Activated naive CD8-positive, alpha-beta T cell treated with anti-CD3 and anti-CD28 coated beads, Interleukin-2, amount 50 U/mL, for 24 hours (primary cell): ENCODE measurements around the gene NANOS3.
A peak's percentile ranks its signal among the peaks of the same experiment; 100 is the strongest.

Source experiments
- ATAC-seq: fragments of 150-1000 bp; cut with Tn5 transposase; one replicate; pipeline ENCODE4 v1.10.0; 2021
- DNase-seq: peaks from one replicate; pipeline ENCODE4 v3.0.0; 2021
- H3K27ac Mint-ChIP-seq: one replicate; pipeline ENCODE4 v1.8.0; 2021; ENCODE audit warnings: mild to moderate bottlenecking, mixed read lengths
- H3K27me3 Mint-ChIP-seq: one replicate; pipeline ENCODE4 v1.8.0; 2021; ENCODE audit warnings: mixed read lengths
- H3K36me3 Mint-ChIP-seq: one replicate; pipeline ENCODE4 v1.8.0; 2021; ENCODE audit warnings: low read depth, mixed read lengths
- H3K4me1 Mint-ChIP-seq: one replicate; pipeline ENCODE4 v1.8.0; 2021; ENCODE audit warnings: mixed read lengths
- H3K4me3 Mint-ChIP-seq: one replicate; pipeline ENCODE4 v1.8.0; 2021; ENCODE audit warnings: mild to moderate bottlenecking, moderate library complexity, mixed read lengths
- H3K9me3 Mint-ChIP-seq: one replicate; pipeline ENCODE4 v1.8.0; 2021; ENCODE audit warnings: mixed read lengths

NANOS3 gene

DNA sequence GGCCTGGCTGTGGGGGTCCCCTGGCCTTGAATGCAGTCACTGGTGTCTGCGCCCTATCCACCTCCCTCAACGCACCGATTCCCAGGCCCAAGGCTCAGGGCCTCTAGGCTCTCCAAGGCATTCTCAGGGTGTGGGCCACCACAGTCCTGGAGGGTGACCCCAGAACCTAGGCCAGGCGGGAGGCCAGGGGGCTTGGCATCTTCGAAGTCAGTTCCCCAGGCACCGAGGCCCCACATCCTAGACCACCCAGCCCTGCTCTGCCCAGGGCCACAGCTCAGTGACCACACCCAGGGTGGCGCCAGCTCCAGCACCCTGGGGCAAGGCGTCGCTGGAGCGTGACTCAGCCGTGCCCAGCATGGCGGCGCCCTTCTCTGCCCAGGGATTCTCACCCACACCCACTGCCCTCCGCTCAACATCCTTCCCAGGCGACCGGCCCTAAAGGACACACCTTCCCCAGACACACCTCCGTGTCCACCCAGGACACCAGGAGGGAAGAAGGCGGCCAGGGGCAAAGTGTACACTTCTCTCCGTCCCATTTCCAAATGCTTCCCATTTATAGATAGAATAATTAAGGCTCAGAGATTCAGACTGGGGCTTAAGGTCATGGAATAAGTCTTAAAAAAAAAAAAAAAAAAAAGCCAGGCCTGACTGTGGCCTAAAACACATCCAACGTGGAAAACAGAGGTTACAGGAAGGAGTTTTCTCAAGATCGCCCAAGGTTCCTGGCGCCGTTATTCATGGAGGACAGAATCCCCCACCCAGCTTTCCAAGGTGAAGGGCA is 36.4 kb upstream of the NANOS3 start:
- Mint-ChIP-seq H3K27ac (peak overlapping the region; percentile 97), H3K4me1 (peaks cover 66% of the 10 kb centered on the region), H3K4me3 (peak overlapping the region; percentile 96), H3K9me3 (no peaks in the 10 kb centered on the region), H3K27me3 (no peaks in the 10 kb centered on the region), H3K36me3 (peaks cover 44% of the 10 kb centered on the region)
- DNase-seq (peak; percentile 62), ATAC-seq (peak; percentile 10)

- H3K27me3 Mint-ChIP-seq, result no peaks in the 10 kb centered on the region
- peaks cover 66% of the 10 kb centered on the region for H3K4me1 Mint-ChIP-seq
- no peaks in the 10 kb centered on the region for H3K9me3 Mint-ChIP-seq
- H3K27ac Mint-ChIP-seq, result peak overlapping the region; percentile 97
- peak overlapping the region; percentile 96 for H3K4me3 Mint-ChIP-seq
- DNase-seq (peak; percentile 53), ATAC-seq (no peak)
- peaks cover 40% of the 10 kb centered on the region for H3K36me3 Mint-ChIP-seq
Observed at GRCh38 chr19:13841086-13841961, 35.6 kb upstream of the NANOS3 start.

- no peak for ATAC-seq
- Mint-ChIP-seq H3K4me3 (peak overlapping the region; percentile 96), H3K9me3 (no peaks in the 10 kb centered on the region), H3K4me1 (peaks cover 66% of the 10 kb centered on the region), H3K27ac (peak overlapping the region; percentile 97), H3K36me3 (peaks cover 43% of the 10 kb centered on the region), H3K27me3 (peaks cover 3% of the 10 kb centered on the region)
- no peak for DNase-seq
Observed at GRCh38 chr19:13841962-13842290, 35.0 kb upstream of the NANOS3 start.

GRCh38 chr19:13842291-13843103 is 34.4 kb upstream of the NANOS3 start:
- no peak for ATAC-seq
- peak overlapping the region; percentile 97 for H3K27ac Mint-ChIP-seq
- DNase-seq, result peak; percentile 81
- H3K9me3 Mint-ChIP-seq, result no peaks in the 10 kb centered on the region
- peaks cover 3% of the 10 kb centered on the region for H3K27me3 Mint-ChIP-seq
- peaks cover 38% of the 10 kb centered on the region for H3K36me3 Mint-ChIP-seq
- peaks cover 65% of the 10 kb centered on the region for H3K4me1 Mint-ChIP-seq
- peak overlapping the region; percentile 96 for H3K4me3 Mint-ChIP-seq

- DNase-seq, result no peak
- peaks cover 63% of the 10 kb centered on the region for H3K4me1 Mint-ChIP-seq
- H3K27ac Mint-ChIP-seq, result peak overlapping the region; percentile 91
- H3K9me3 Mint-ChIP-seq, result no peaks in the 10 kb centered on the region
- H3K36me3 Mint-ChIP-seq, result peaks cover 34% of the 10 kb centered on the region
- peaks cover 3% of the 10 kb centered on the region for H3K27me3 Mint-ChIP-seq
- H3K4me3 Mint-ChIP-seq, result peak overlapping the region; percentile 96
- no peak for ATAC-seq
Observed at GRCh38 chr19:13843104-13843921, 33.6 kb upstream of the NANOS3 start.

GRCh38 chr19:13844130-13844631 is 32.8 kb upstream of the NANOS3 start:
- peak overlapping the region; percentile 96 for H3K4me3 Mint-ChIP-seq
- no peak for DNase-seq
- H3K9me3 Mint-ChIP-seq, result no peaks in the 10 kb centered on the region
- H3K27me3 Mint-ChIP-seq, result peaks cover 3% of the 10 kb centered on the region
- peaks cover 26% of the 10 kb centered on the region for H3K36me3 Mint-ChIP-seq
- peak overlapping the region; percentile 91 for H3K27ac Mint-ChIP-seq
- no peak for ATAC-seq
- H3K4me1 Mint-ChIP-seq, result peaks cover 65% of the 10 kb centered on the region

GRCh38 chr19:13846557-13847406 is 30.2 kb upstream of the NANOS3 start:
- ATAC-seq (peak; percentile 69), DNase-seq (peak; percentile 99)
- H3K27ac Mint-ChIP-seq, result peak overlapping the region; percentile 100
- peaks cover 5% of the 10 kb centered on the region for H3K36me3 Mint-ChIP-seq
- peaks cover 3% of the 10 kb centered on the region for H3K27me3 Mint-ChIP-seq
- H3K4me3 Mint-ChIP-seq, result peak overlapping the region; percentile 80
- peaks cover 75% of the 10 kb centered on the region for H3K4me1 Mint-ChIP-seq
- no peaks in the 10 kb centered on the region for H3K9me3 Mint-ChIP-seq

GRCh38 chr19:13847407-13848339 is 29.3 kb upstream of the NANOS3 start:
- Mint-ChIP-seq H3K4me1 (peaks cover 75% of the 10 kb centered on the region), H3K27ac (peak overlapping the region; percentile 100), H3K4me3 (peak overlapping the region; percentile 80), H3K9me3 (no peaks in the 10 kb centered on the region), H3K36me3 (peaks cover 3% of the 10 kb centered on the region), H3K27me3 (peaks cover 3% of the 10 kb centered on the region)
- DNase-seq (peak; percentile 88), ATAC-seq (peak; percentile 25)

GRCh38 chr19:13848340-13848677 is 28.6 kb upstream of the NANOS3 start:
- Mint-ChIP-seq H3K4me1 (peaks cover 72% of the 10 kb centered on the region), H3K4me3 (peak overlapping the region; percentile 80), H3K27me3 (peaks cover 3% of the 10 kb centered on the region), H3K9me3 (no peaks in the 10 kb centered on the region), H3K27ac (peak overlapping the region; percentile 100), H3K36me3 (peaks cover 3% of the 10 kb centered on the region)
- ATAC-seq (no peak), DNase-seq (no peak)

DNA sequence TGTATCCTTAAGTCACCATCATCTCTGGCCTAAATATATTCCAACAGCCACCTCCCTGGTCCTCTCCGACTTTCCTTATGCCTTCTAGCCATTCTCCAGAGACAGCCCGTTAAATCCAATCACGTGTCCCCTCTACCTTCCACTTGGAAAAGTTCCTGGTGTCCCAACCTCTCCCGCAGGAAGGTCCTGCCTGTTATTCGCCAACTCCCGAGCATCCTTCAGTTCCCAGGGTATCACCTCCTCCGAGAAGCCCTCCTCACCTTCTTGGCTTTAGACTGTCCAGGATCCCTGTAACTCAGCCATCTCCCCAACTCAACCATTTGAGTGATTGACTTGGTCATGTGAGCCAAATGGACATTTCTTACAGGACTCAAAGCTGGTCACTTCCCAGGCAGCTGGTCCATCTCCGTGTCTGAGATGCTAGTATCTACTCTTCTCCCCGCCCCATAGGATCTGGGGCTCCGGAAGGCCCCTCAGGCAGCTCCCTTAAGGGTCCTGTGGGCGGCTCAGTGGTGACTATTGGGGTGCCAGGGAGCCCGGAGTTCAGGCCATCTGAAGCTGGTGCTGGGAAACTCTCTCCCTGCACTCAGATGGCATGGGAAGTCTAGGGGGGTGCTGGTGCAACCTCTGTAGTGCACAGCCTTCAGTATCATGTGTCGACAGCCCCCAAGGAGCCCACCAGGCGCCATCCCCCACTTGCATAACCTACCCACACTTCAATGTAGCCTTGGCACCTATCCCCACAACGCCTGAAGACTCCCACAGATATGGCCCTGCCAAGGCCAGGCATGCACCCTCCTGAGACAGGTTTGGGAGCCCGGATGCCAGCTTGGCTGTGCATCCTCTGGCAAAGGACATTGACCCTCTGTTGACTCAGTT is 27.9 kb upstream of the NANOS3 start:
- ATAC-seq, result no peak
- peaks cover 64% of the 10 kb centered on the region for H3K4me1 Mint-ChIP-seq
- peak overlapping the region; percentile 40 for H3K4me3 Mint-ChIP-seq
- H3K27me3 Mint-ChIP-seq, result peaks cover 3% of the 10 kb centered on the region
- no peaks in the 10 kb centered on the region for H3K9me3 Mint-ChIP-seq
- H3K27ac Mint-ChIP-seq, result peak overlapping the region; percentile 57
- DNase-seq, result no peak
- H3K36me3 Mint-ChIP-seq, result peaks cover 3% of the 10 kb centered on the region

DNA sequence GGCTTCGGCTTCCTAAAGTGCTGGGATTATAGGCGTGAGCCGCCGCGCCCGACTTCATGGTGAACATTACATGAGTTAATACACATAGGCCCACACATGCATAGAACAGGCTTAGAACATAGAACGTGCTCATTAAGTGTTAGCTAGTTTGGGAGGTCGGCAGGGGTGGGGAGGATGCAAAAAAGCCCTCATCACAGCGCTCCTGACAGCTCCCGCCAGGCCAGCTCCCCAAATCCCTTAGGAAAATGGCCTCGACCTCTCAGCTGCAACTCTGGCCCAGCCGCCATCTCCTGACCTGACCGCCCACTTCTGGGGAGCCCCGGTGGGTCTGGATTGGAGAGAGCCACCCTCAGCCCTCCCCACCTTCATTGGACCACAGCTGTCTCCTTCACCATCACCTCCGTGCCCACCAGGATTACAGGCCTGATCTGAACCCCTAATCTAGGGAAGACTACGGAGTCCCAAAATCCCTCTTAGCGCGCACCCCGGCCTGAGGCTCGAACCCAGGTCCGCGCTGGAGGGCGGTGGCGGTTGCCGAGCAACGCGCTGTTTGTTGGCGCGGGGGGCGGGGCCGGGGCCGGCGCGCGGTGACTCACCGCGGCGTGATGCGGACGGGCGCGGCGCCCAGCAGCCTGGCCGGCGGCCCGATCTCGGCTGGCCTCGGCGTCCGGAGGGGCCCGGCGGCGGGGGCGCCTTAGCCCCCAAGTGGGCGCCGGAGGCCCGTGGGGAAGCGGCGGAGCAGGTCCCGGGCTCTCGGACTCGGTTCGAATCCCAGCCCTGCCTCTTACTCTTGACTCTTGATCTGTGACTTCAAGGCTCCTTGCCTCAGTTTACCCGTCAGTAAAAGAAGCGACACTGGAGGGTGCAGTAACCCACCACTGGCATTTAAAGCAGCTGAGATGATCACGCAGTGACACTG is 26.7 kb upstream of the NANOS3 start:
- Mint-ChIP-seq H3K36me3 (peaks cover 3% of the 10 kb centered on the region), H3K27ac (peak overlapping the region; percentile 95), H3K9me3 (no peaks in the 10 kb centered on the region), H3K4me3 (peak overlapping the region; percentile 79), H3K27me3 (peaks cover 3% of the 10 kb centered on the region), H3K4me1 (peaks cover 52% of the 10 kb centered on the region)
- DNase-seq (peak; percentile 81), ATAC-seq (no peak)
